ENCODE data around the gene AMBN.

AMBN gene, protein sequence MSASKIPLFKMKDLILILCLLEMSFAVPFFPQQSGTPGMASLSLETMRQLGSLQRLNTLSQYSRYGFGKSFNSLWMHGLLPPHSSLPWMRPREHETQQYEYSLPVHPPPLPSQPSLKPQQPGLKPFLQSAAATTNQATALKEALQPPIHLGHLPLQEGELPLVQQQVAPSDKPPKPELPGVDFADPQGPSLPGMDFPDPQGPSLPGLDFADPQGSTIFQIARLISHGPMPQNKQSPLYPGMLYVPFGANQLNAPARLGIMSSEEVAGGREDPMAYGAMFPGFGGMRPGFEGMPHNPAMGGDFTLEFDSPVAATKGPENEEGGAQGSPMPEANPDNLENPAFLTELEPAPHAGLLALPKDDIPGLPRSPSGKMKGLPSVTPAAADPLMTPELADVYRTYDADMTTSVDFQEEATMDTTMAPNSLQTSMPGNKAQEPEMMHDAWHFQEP

DNA sequence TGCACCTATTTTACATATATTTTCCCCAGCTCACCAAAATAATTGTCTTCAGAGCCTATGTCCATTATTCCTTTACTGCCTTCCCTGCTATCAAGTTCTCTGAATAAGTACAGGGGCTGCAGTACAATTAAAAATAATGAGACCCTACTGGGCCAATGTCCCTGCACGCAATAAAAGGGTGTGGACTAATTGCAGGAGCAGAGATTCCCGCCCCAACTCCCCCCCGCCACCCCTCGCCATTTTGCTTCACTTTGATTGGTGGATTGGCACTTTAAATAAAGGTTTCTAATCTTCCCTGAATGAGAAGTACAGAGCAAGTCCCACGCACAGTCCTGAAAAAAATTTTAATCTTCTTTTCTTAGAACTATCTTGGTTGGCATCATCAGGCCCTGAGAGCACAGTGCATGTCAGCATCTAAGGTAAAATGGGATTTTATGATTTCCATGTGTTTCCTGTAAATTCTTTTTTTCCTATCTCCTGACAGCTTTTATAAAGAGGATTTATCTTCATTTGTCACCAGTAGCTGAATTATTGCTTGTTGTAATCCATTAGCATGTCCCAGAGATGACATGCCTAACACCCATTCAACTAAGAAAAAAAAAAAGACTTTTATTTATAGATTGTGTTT lies at the start of gene AMBN:
AMBN (plus strand) TSS at position 302 of the 628 bp plus-strand sequence; CDS start at position 405, 103 bp downstream.
- Histone ChIP-seq H3K9me3 (ENCODE audit: control insufficient read depth, insufficient read depth, low read depth, low read length) (no peaks in the 10 kb centered on the region), H3K4me3 (ENCODE audit: low read depth, low read length) (no peak within 1 kb of the TSS), H3K36me3 (ENCODE audit: control insufficient read depth in 2 of 2, insufficient read depth in 1 of 2, low read length in 2 of 2) (no peaks in the 10 kb centered on the region), H3K4me1 (ENCODE audit: control insufficient read depth, insufficient read depth, low read length) (no peaks in the 10 kb centered on the region), H3K27ac (ENCODE audit: extremely low read depth, low read depth, low read length) (no peak within 1 kb of the TSS)
- POLR2A ChIA-PET = no interaction called here
- CTCF ChIA-PET = interaction anchor here (0.7 to 1.6 kb wide), 3 partner anchors 9 to 1274 kb away, joined by 3 to 5 read pairs (median 5); no protein-coding TSS in a partner anchor
- TF ChIP-seq, protein P1, sequence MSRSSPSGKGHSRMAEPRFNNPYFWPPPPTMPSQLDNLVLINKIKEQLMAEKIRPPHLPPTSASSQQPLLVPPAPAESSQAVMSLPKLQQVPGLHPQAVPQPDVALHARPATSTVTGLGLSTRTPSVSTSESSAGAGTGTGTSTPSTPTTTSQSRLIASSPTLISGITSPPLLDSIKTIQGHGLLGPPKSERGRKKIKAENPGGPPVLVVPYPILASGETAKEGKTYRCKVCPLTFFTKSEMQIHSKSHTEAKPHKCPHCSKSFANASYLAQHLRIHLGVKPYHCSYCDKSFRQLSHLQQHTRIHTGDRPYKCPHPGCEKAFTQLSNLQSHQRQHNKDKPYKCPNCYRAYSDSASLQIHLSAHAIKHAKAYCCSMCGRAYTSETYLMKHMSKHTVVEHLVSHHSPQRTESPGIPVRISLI (tag by site-specific recombination; IDR thresholded peaks at IDR 0.05) = peak; percentile 81
- TF ChIP-seq ZNF354C (tag by site-specific recombination; IDR thresholded peaks at IDR 0.05; ENCODE audit: borderline replicate concordance, low read depth) (no peak), SCRT2 (tag by site-specific recombination; IDR thresholded peaks at IDR 0.05) (no peak), ZNF843 (tag by site-specific recombination; IDR thresholded peaks at IDR 0.05) (peak; percentile 79), ZNF560 (tag by site-specific recombination; IDR thresholded peaks at IDR 0.05; ENCODE audit: borderline replicate concordance) (no peak), ZNF514 (tag by site-specific recombination; IDR thresholded peaks at IDR 0.05) (no peak), EGR2 (tag by site-specific recombination; IDR thresholded peaks at IDR 0.05; ENCODE audit: low read depth) (no peak), SP7 (tag by site-specific recombination; IDR thresholded peaks at IDR 0.05) (peak; percentile 74), IKZF3 (tag by site-specific recombination; IDR thresholded peaks at IDR 0.05) (peak; percentile 54; the same call in 1 of the 2 replicates), ZNF501 (tag by site-specific recombination; IDR thresholded peaks at IDR 0.05) (no peak), ZNF184 (tag by site-specific recombination; IDR thresholded peaks at IDR 0.05) (no peak), ZNF311 (tag by site-specific recombination; IDR thresholded peaks at IDR 0.05; ENCODE audit: borderline replicate concordance) (no peak), ZBTB48 (tag by site-specific recombination; IDR thresholded peaks at IDR 0.05) (no peak), ZNF76 (tag by site-specific recombination; IDR thresholded peaks at IDR 0.05; ENCODE audit: borderline replicate concordance, low read depth) (no peak), ZNF37A (tag by site-specific recombination; IDR thresholded peaks at IDR 0.05) (no peak), ZNF677 (tag by site-specific recombination; IDR thresholded peaks at IDR 0.05) (no peak), ZSCAN30 (tag by site-specific recombination; IDR thresholded peaks at IDR 0.05) (0 out of 2 replicates have a peak, but pooled peaks have one; percentile 21)
- TF ChIP-seq, protein P2, sequence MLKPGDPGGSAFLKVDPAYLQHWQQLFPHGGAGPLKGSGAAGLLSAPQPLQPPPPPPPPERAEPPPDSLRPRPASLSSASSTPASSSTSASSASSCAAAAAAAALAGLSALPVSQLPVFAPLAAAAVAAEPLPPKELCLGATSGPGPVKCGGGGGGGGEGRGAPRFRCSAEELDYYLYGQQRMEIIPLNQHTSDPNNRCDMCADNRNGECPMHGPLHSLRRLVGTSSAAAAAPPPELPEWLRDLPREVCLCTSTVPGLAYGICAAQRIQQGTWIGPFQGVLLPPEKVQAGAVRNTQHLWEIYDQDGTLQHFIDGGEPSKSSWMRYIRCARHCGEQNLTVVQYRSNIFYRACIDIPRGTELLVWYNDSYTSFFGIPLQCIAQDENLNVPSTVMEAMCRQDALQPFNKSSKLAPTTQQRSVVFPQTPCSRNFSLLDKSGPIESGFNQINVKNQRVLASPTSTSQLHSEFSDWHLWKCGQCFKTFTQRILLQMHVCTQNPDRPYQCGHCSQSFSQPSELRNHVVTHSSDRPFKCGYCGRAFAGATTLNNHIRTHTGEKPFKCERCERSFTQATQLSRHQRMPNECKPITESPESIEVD (tag by site-specific recombination; IDR thresholded peaks at IDR 0.05) = peak; percentile 93
- TF ChIP-seq, protein P3, sequence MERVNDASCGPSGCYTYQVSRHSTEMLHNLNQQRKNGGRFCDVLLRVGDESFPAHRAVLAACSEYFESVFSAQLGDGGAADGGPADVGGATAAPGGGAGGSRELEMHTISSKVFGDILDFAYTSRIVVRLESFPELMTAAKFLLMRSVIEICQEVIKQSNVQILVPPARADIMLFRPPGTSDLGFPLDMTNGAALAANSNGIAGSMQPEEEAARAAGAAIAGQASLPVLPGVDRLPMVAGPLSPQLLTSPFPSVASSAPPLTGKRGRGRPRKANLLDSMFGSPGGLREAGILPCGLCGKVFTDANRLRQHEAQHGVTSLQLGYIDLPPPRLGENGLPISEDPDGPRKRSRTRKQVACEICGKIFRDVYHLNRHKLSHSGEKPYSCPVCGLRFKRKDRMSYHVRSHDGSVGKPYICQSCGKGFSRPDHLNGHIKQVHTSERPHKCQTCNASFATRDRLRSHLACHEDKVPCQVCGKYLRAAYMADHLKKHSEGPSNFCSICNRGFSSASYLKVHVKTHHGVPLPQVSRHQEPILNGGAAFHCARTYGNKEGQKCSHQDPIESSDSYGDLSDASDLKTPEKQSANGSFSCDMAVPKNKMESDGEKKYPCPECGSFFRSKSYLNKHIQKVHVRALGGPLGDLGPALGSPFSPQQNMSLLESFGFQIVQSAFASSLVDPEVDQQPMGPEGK (tag by site-specific recombination; IDR thresholded peaks at IDR 0.05) = 0 out of 2 replicates have a peak, but pooled peaks have one; percentile 20
- TF ChIP-seq, protein P4, sequence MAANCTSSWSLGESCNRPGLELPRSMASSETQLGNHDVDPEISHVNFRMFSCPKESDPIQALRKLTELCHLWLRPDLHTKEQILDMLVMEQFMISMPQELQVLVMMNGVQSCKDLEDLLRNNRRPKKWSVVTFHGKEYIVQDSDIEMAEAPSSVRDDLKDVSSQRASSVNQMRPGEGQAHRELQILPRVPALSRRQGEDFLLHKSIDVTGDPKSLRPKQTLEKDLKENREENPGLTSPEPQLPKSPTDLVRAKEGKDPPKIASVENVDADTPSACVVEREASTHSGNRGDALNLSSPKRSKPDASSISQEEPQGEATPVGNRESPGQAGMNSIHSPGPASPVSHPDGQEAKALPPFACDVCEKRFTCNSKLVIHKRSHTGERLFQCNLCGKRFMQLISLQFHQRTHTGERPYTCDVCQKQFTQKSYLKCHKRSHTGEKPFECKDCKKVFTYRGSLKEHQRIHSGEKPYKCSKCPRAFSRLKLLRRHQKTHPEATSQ (tag by site-specific recombination; IDR thresholded peaks at IDR 0.05) = no peak
- TF ChIP-seq, protein P5, sequence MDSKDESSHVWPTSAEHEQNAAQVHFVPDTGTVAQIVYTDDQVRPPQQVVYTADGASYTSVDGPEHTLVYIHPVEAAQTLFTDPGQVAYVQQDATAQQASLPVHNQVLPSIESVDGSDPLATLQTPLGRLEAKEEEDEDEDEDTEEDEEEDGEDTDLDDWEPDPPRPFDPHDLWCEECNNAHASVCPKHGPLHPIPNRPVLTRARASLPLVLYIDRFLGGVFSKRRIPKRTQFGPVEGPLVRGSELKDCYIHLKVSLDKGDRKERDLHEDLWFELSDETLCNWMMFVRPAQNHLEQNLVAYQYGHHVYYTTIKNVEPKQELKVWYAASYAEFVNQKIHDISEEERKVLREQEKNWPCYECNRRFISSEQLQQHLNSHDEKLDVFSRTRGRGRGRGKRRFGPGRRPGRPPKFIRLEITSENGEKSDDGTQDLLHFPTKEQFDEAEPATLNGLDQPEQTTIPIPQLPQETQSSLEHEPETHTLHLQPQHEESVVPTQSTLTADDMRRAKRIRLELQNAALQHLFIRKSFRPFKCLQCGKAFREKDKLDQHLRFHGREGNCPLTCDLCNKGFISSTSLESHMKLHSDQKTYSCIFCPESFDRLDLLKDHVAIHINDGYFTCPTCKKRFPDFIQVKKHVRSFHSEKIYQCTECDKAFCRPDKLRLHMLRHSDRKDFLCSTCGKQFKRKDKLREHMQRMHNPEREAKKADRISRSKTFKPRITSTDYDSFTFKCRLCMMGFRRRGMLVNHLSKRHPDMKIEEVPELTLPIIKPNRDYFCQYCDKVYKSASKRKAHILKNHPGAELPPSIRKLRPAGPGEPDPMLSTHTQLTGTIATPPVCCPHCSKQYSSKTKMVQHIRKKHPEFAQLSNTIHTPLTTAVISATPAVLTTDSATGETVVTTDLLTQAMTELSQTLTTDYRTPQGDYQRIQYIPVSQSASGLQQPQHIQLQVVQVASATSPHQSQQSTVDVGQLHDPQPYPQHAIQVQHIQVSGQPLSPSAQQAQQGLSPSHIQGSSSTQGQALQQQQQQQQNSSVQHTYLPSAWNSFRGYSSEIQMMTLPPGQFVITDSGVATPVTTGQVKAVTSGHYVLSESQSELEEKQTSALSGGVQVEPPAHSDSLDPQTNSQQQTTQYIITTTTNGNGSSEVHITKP (tag by site-specific recombination; IDR thresholded peaks at IDR 0.05) = no peak
- TF ChIP-seq, protein P6, sequence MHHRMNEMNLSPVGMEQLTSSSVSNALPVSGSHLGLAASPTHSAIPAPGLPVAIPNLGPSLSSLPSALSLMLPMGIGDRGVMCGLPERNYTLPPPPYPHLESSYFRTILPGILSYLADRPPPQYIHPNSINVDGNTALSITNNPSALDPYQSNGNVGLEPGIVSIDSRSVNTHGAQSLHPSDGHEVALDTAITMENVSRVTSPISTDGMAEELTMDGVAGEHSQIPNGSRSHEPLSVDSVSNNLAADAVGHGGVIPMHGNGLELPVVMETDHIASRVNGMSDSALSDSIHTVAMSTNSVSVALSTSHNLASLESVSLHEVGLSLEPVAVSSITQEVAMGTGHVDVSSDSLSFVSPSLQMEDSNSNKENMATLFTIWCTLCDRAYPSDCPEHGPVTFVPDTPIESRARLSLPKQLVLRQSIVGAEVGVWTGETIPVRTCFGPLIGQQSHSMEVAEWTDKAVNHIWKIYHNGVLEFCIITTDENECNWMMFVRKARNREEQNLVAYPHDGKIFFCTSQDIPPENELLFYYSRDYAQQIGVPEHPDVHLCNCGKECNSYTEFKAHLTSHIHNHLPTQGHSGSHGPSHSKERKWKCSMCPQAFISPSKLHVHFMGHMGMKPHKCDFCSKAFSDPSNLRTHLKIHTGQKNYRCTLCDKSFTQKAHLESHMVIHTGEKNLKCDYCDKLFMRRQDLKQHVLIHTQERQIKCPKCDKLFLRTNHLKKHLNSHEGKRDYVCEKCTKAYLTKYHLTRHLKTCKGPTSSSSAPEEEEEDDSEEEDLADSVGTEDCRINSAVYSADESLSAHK (tag by site-specific recombination; IDR thresholded peaks at IDR 0.05) = peak; percentile 85
